ENCODE measurements around the gene OS9.
"Not testable (repeated sequence)": the region's sequence is repeated elsewhere in the genome, so short reads cannot be mapped to it uniquely, and the experiment has no call there.

Gene OS9, protein sequence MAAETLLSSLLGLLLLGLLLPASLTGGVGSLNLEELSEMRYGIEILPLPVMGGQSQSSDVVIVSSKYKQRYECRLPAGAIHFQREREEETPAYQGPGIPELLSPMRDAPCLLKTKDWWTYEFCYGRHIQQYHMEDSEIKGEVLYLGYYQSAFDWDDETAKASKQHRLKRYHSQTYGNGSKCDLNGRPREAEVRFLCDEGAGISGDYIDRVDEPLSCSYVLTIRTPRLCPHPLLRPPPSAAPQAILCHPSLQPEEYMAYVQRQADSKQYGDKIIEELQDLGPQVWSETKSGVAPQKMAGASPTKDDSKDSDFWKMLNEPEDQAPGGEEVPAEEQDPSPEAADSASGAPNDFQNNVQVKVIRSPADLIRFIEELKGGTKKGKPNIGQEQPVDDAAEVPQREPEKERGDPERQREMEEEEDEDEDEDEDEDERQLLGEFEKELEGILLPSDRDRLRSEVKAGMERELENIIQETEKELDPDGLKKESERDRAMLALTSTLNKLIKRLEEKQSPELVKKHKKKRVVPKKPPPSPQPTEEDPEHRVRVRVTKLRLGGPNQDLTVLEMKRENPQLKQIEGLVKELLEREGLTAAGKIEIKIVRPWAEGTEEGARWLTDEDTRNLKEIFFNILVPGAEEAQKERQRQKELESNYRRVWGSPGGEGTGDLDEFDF

DNA sequence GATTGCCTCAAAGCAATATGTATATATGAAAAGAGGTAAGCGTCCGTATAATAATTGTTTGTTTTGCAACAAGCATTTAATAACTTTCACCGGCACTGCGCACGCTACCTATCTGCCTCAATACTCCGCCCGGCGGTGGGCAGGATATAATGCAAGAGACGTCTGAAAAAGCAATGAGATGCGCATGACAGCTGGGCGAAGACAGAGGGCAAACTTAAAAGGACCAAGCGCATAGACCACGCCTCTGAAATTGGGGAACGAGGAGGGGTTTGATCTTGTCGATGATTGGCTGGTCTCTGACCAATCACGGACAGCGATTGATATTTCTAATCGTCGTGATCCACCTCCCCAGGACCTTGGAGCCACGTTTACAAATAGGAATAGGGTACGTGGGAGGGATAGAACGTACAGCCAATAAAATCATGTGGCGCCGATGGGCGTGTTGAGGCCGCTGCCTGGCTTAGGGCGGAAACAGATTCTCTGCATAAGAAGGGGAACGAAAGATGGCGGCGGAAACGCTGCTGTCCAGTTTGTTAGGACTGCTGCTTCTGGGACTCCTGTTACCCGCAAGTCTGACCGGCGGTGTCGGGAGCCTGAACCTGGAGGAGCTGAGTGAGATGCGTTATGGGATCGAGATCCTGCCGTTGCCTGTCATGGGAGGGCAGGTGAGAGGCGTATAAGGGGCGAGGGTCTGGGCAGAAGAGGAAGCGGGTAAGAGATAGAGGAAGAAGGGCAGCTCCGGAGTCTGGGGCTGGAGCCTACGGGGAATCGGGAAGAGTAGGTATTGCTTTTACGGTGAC is at the start of gene OS9:
Gene OS9 (plus strand): TSS at position 474 of the 800 bp plus-strand sequence. CDS start 30 bp downstream, at position 504.
- in situ Hi-C loops (cut with MboI; ENCODE audit: low sequenced_read_pairs), result no loop called here

DNA sequence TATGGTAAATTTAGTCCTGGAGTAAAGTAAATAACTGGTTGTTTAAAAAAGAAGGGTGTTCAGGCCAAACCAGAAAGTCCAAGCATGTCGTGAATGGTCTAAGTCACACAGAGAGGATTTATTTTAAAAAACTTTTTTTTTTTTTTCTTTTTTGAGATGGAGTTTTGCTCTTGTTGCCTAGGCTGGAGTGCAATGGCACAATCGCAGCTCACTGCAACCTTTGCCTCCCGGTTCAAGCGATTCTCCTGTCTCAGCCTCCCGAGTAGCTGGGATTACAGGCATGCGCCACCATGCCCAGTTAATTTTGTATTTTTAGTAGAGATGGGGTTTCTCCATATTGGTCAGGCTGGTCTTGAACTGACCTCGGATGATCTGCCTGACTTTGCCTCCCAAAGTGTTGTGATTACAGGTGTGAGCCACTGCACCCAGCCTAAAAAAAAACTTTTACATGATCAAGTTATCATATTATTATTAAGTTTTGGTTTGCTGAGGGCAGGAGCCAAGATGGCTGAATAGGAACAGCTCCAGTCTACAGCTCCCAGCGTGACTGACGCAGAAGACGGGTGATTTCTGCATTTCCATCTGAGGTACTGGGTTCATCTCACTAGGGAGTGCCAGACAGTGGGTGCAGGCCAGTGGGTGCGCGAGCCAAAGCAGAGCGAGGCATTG is 47.8 kb upstream of the OS9 start:
- in situ Hi-C loops (cut with MboI; ENCODE audit: low sequenced_read_pairs), result not testable (repeated sequence)

DNA sequence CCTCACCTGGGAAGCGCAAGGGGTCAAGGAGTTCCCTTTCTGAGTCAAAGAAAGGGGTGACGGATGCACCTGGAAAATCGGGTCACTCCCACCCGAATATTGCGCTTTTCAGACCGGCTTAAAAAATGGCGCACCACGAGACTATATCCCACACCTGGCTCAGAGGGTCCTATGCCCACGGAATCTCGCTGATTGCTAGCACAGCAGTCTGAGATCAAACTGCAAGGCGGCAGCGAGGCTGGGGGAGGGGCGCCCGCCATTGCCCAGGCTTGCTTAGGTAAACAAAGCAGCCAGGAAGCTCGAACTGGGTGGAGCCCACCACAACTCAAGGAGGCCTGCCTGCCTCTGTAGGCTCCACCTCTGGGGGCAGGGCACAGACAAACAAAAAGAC is 47.3 kb upstream of the OS9 start:
- in situ Hi-C loops (cut with MboI; ENCODE audit: low sequenced_read_pairs), result not testable (repeated sequence)

DNA sequence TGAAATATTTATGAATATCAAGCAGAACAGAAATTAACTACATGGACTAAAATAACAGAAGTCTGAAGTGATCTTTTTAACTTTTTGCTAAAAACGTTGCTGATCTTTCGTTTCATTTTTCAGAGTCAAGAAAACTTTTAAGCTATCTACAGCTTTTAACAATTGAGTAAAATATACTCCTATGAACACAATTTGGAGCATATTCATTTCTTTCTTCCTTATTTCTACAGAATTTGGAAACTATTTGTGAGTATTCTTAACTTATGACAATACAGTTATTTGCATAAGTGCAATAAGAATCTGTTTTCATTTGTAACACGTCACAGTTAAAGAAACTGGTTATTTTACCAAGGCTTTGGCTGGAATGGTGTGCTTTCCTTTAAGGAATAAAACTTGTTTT is 39.9 kb upstream of the OS9 start:
- in situ Hi-C loops (cut with MboI; ENCODE audit: low sequenced_read_pairs), result no loop called here

DNA sequence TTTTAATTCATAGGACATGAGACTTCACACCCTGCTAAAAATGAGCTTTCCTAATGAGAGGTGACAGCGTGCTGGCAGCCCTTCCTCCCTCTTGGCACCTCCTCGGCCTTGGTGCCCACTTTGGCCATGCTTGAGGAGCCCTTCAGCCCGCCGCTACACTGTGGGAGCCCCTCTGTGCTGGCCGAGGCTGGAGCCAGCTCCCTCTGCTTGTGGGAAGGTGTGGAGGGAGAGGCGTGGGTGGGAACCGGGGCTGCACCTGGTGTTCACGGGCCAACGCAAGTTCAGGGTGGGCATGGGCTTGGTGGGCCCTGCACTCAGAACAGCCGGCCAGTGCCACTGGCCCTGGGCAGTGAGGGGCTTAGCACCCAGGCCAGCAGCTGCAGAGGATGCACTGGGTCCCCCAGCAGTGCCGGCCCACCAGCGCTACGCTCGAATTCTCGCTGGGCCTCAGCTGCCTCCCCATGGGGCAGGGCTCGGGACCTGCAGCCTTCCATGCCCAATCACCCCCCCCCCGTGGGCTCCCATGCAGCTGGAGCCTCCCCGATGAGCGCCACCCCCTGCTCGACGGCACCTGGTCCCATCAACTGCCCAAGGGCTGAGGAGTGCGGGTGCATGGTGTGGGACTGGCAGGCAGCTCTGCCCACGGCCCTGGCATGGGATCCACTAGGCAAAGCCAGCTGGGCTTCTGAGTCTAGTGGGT is 38.2 kb upstream of the OS9 start:
- in situ Hi-C loops (cut with MboI; ENCODE audit: low sequenced_read_pairs), result no loop called here

DNA sequence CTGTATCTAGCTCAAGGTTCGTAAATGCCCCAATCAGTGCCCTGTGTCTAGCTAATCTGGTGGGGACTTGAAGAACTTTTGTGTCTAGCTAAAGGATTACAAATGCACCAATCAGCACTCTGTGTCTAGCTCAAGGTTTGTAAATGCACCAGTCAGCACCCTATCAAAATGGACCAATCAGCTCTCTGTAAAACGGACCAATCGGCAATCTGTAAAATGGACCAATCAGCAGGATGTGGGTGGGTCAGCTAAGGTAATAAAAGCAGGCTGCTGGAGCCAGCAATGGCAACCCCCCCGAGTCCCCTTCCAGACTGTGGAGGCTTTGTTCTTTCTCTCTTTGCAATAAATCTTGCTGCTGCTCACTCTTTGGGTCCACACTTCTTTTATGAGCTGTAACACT is 37.5 kb upstream of the OS9 start:
- in situ Hi-C loops (cut with MboI; ENCODE audit: low sequenced_read_pairs), result not testable (repeated sequence)

DNA sequence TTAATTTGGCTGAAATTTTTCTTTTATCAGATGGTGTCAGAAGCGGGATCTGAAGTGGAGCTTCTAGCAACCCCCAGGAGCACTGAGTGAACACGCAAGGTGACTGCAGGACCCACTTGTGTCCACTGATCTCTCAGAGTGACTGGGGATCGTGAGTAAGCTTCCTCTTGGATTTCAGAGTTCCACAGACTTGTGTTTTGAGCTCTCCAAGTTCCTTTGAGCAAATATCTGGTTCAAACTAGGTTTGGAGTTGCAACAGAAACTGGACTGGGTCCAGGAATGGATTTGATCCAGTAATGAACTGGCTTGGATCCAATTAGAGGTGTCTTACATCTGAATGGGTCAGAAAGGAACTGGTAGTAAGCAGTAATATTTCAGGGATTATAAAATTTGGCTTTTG is 36.2 kb upstream of the OS9 start:
- in situ Hi-C loops (cut with MboI; ENCODE audit: low sequenced_read_pairs), result no loop called here

DNA sequence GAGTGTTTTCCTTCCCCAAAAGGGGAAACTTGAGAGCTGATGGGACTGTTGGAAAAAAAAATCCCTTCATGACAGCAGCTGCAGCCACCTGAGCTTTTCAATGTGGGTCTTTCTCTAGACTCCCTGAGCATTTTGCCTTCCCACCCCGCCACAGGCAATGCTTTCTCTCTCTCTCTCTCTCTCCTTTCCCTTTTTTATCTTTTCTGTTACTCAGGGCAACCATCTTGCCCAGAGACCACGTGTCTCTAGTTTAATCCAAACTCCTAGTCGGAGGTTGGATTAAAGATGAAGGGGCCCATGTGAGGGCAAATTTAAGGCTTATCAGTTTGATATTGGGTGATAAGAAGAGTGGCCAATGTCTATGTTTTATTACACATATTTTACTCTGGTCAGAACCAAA is 35.0 kb upstream of the OS9 start:
- in situ Hi-C loops (cut with MboI; ENCODE audit: low sequenced_read_pairs), result no loop called here

DNA sequence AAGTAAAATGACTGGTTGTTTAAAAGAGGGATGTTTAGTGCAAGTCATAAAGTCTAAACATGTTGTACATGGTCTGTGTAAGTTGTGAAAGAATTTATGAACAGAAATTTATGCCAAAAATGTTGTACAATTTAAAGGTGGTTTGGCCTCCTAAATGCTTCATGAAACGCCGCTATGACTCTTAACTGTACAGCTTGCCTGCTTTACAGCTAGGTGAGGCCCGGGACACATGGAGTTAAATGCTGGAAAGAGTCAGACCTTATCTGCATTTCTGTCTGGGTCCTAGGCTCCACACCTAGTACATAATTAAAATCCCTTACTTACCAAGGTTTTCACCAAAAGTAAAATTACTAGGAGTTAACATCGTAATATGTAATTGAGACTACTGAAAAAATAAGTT is 32.6 kb upstream of the OS9 start:
- in situ Hi-C loops (cut with MboI; ENCODE audit: low sequenced_read_pairs), result no loop called here

DNA sequence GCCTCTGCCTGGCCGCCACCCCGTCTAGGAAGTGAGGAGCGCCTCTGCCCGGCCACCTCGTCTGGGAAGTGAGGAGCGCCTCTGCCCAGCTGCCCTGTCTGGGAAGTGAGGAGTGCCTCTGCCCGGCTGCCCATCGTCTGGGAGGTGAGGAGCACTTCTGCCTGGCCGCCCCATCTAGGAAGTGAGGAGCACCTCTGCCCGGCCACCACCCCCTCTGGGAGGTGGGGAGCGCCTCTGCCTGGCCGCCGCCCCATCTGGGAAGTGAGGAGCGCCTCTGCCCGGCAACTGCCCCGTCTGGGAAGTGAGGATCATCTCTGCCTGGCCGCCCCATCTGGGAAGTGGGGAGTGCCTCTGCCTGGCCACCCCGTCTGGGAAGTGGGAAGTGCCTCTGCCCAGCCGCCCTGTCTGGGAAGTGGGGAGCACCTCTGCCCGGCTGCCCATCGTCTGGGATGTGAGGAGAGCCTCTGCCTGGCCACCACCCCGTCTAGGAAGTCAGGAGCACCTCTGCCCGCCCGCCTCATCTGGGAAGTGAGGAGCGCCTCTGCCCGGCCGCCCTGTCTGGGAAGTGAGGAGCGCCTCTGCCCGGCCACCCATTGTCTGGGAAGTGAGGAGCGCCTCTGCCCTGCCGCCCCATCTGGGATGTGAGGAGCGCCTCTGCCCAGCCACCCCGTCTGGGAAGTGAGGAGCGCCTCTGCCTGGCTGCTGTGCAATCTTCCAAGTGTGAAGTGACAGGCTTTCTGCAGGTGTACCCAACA is 28.7 kb upstream of the OS9 start:
- in situ Hi-C loops (cut with MboI; ENCODE audit: low sequenced_read_pairs), result not testable (repeated sequence)

DNA sequence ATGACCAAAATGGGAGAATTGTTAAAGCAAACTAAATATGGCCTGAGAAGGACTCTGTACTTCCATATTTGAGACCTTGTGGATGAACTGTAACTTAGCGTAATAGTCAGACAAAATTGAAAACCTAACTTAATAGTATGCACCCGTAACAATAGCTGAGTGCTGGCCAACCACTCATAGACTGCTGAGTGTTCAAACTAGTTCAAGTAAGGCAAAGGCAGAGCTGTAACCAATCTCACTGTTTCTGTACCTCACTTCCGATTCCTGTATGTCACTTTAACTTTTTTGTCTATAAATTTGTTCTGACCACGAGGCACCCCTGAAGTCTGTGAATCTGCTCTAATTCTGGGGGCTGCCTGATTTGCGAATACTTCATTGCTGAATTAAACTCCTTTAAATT is 27.0 kb upstream of the OS9 start:
- in situ Hi-C loops (cut with MboI; ENCODE audit: low sequenced_read_pairs), result no loop called here

DNA sequence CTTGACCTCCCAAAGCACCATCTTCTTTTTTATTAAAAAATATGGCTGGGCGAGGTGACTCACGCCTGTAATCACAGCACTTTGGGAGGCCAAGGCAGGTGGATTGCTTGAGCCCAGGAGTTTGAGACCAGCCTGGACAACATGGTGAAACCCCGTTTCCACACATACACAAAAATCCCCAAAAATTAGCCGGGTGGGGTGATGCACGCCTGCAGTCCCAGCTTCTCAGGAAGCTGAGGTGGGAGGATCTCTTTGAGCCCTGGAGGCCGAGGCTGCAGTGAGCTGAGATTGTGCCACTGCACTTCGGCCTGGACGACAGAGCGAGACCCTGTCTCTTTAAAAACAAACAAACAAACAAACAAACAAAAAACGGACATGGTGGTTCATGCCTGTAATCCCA is 24.2 kb upstream of the OS9 start:
- in situ Hi-C loops (cut with MboI; ENCODE audit: low sequenced_read_pairs), result not testable (repeated sequence)

DNA sequence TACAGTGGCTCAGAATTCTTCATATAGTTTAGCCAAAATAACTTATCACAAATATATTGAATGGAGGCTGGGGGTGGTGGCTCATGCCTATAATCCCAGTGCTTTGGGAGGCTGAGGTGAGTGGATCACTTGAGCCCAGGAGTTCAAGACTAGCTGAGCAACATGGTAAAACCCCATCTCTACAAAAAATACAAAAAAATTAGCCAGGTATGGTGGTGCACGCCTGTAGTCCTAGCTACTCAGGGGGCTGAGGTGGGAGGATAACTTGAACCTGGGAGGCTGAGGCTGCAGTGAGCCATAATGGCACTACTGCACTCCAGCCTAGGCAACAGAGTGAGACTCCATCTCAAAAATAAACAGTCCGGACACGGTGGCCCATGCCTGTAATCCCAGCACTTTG is 22.1 kb upstream of the OS9 start:
- in situ Hi-C loops (cut with MboI; ENCODE audit: low sequenced_read_pairs), result not testable (repeated sequence)

DNA sequence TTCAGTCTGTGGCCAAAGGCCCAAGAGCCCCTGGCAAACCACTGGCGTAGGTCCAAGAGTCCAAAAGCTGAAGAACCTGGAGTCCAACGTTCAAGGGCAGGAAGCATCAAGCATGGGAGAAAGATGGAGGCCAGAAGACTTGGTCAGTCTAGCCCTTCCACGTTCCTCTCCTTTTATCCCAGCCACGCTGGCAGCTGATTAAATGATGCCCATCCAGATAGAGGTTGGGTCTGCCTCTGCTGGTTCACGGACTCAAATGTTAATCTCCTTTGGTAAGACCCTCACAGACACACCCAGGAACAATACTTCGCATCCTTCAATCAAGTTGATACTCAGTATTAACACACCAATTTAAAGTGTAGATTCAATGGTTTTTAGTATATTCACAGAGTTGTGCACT is 21.1 kb upstream of the OS9 start:
- in situ Hi-C loops (cut with MboI; ENCODE audit: low sequenced_read_pairs), result no loop called here

DNA sequence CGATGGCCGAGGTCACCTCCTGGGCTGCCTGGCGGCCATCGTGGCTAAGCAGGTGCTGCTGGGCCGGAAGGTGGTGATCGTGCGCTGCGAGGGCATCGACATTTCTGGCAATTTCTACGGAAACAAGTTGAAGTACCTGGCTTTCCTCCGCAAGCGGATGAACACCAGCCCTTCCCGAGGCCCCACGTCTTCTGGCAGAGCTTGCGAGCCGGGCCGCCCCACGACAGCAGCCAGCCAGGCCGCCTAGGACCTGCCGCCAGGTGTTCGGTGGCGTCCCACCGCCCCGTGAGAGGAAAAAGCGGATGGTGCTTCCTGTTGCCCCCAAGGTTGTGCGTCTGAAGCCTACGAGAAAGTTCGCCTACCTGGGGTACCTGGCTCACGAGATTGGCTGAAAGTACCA is 19.2 kb upstream of the OS9 start:
- in situ Hi-C loops (cut with MboI; ENCODE audit: low sequenced_read_pairs), result no loop called here

DNA sequence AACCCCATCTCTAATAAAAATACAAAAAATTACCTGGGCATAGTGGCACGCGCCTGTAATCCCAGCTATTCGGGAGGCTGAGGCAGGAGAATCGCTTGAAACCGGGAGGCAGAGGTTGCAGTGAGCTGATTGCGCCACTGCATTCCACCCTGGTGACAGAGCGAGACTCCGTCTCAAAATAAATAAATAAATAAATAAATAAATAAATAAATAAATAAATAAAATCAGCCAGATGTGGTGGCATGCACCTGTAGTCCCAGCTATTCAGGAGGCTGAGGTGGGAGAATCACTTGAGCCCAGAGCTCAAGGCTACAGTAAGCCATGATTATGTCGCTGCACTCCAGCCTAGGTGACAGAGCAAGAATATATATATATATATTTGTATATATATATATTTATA is 16.0 kb upstream of the OS9 start:
- in situ Hi-C loops (cut with MboI; ENCODE audit: low sequenced_read_pairs), result not testable (repeated sequence)

DNA sequence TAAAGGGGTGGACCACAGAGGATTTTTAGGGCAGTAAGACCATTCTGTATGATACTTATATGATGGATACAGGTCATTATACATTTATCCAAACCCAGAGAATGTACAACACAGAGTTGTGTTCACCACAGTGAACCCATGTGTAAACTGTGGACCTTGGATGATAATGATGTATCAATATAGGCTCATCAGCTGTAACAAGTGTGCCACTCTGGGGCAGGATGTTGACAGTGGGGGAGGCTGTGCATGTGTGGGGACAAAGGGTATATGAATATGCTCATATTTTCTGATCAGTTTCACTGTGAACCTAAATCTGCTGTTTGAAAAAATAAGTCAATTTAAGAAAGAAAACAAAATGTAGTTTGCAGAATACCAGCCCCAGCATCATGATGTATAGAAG is 14.2 kb upstream of the OS9 start:
- in situ Hi-C loops (cut with MboI; ENCODE audit: low sequenced_read_pairs), result no loop called here

DNA sequence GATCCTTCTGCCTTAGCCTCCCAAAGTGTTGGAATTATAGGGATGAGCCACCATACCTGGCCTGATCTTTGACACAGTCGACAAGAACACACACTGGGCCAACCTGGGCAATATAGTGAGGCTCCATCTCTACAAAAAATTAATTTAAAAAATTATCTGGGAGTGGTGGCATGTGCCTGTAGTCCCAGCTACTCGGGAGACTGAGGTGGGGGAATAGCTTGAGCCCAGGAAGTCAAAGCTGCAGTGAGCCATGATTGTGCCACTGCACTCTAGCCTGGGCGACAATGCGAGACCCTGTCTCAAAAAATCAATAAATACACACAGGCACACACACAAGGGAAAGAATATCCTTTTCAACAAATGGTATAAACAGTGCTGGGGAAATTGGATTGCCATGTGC is 6.1 kb upstream of the OS9 start:
- in situ Hi-C loops (cut with MboI; ENCODE audit: low sequenced_read_pairs), result no loop called here

DNA sequence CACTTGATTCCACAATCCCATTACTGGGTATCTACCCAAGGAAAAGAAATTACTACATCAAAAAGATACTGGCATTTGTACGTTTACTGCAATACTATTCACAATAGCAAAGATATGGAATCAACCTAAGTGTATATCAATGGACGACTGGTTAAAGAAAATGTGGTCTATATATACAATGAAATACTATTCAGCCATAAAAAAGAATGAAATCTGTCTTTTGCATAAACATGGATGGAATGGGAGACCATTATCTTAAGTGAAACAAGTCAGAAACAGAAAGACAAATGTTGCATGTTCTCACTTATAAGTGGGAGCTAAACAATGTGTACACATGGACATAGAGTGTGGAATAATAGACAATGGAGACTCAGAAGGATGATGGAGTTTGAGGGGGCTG is 5.0 kb upstream of the OS9 start:
- in situ Hi-C loops (cut with MboI; ENCODE audit: low sequenced_read_pairs), result no loop called here

DNA sequence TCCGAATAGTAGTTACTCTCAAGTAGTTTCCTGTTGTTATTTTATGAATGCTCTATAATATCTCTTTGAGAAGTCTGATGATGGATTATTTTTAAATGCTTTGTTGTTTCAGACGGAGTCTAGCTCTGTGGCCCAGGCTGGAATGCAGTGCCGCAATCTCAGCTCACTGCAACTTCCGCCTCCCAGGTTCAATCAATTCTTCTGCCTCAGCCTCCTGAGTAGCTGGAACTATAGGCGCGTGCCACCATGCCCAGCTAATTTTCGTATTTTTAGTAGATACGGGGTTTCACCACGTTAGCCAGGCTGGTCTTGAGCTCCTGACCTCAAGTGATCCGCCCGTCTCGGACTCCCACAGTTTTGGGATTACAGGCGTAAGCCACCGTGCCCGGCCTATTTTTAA is 1.4 kb upstream of the OS9 start:
- in situ Hi-C loops (cut with MboI; ENCODE audit: low sequenced_read_pairs), result no loop called here

Measured in HL-60/S4 (cell line).